IMR-90 (cell line): Measurements from ENCODE around the gene DNM3. TPM values are rescaled to one million over a fixed set of nuclear protein-coding genes. Genes with fewer than 3 reads are reported as not detected.

Source experiments
- ATAC-seq: fragments of 200-7000 bp; cut with Tn5 transposase; 2 replicates; pipeline ENCODE4 v1.9.1; 2020; ENCODE audit warnings: low read depth, mild to moderate bottlenecking, moderate library complexity
- BruUV-seq: library from RNA; stranded (reverse); fragments of 400-500 nt; replicated peaks from 2 replicates; lab custom pipeline; 2021; lab: Mats Ljungman, UMichigan
- CTCF ChIA-PET: fragments of 300-600 bp; formaldehyde crosslinking; extraction: SDS; loops from one replicate; lab custom pipeline; 2021; ENCODE audit warnings: antibody characterized with exemption; lab: Yijun Ruan, JAX
- POLR2A ChIA-PET: fragments of 300-600 bp; sonication (Branson Sonifier 250); formaldehyde crosslinking; loops from one replicate; lab custom pipeline; 2022; ENCODE audit warnings: antibody characterized with exemption; ENCODE audit not compliant: unreplicated experiment; lab: Charles Lee
- DNase-seq: peaks from one replicate; pipeline ENCODE4 v3.0.0; 2013
- H2AFZ ChIP-seq: replicated peaks from 2 replicates; pipeline ENCODE3; 2013; ENCODE audit warnings: low read length, mild to moderate bottlenecking; ENCODE audit not compliant: poor library complexity
- H2AK5ac ChIP-seq: 2 replicates; pipeline ENCODE4 v1.6.1; 2013; ENCODE audit warnings: low read depth, low read length, inconsistent platforms
- H2AK9ac ChIP-seq: replicated peaks from 2 replicates; pipeline ENCODE3; 2013; ENCODE audit warnings: mild to moderate bottlenecking, low read depth, low read length, moderate library complexity; ENCODE audit not compliant: poor library complexity
- H2BK120ac ChIP-seq: 2 replicates; pipeline ENCODE4 v1.6.1; 2013; ENCODE audit warnings: low read depth, low read length, inconsistent platforms
- H2BK15ac ChIP-seq: 3 replicates; pipeline ENCODE4 v1.6.1; 2013; ENCODE audit warnings: low read depth, low read length, inconsistent platforms
- H2BK20ac ChIP-seq: 2 replicates; pipeline ENCODE4 v1.6.1; 2013; ENCODE audit warnings: low read depth, mild to moderate bottlenecking, inconsistent platforms, low read length, moderate library complexity
- H2BK5ac ChIP-seq: 2 replicates; pipeline ENCODE4 v1.6.1; 2013; ENCODE audit warnings: mild to moderate bottlenecking, low read depth, low read length, inconsistent platforms; ENCODE audit not compliant: poor library complexity, severe bottlenecking
- H3K14ac ChIP-seq: replicated peaks from 2 replicates; pipeline ENCODE4 v1.6.1; 2013; ENCODE audit warnings: low read depth, low read length, inconsistent platforms
- H3K18ac ChIP-seq: 2 replicates; pipeline ENCODE4 v1.6.1; 2013; ENCODE audit warnings: low read depth, low read length, control low read depth
- H3K23ac ChIP-seq: 2 replicates; pipeline ENCODE4 v1.6.1; 2013; ENCODE audit warnings: low read depth, low read length, inconsistent platforms
- H3K27ac ChIP-seq: 2 replicates; pipeline ENCODE4 v1.5.1; 2013; ENCODE audit warnings: mild to moderate bottlenecking, control low read depth, low read length; ENCODE audit not compliant: insufficient read depth
- H3K27me3 ChIP-seq: 2 replicates; pipeline ENCODE4 v1.6.1; 2013; ENCODE audit warnings: low read length; ENCODE audit not compliant: control insufficient read depth, insufficient read depth
- H3K36me3 ChIP-seq: 2 replicates; pipeline ENCODE4 v1.6.1; 2013; ENCODE audit warnings: low read length, mixed read lengths; ENCODE audit not compliant: control insufficient read depth, insufficient read depth
- H3K4ac ChIP-seq: 2 replicates; pipeline ENCODE4 v1.6.1; 2013; ENCODE audit warnings: low read depth, low read length, inconsistent platforms
- H3K4me1 ChIP-seq: 2 replicates; pipeline ENCODE4 v1.6.1; 2013; ENCODE audit warnings: low read length, mixed read lengths; ENCODE audit not compliant: control insufficient read depth, insufficient read depth
- H3K4me2 ChIP-seq: 2 replicates; pipeline ENCODE4 v1.6.1; 2013; ENCODE audit warnings: low read depth, mild to moderate bottlenecking, control low read depth, low read length, moderate library complexity
- H3K4me3 ChIP-seq: 2 replicates; pipeline ENCODE4 v1.5.1; 2013; ENCODE audit warnings: low read depth, mild to moderate bottlenecking, control low read depth, low read length, moderate library complexity; ENCODE audit not compliant: insufficient read depth
- H3K56ac ChIP-seq: 2 replicates; pipeline ENCODE4 v1.6.1; 2013; ENCODE audit warnings: low read length, inconsistent platforms; ENCODE audit not compliant: insufficient read depth; ENCODE audit errors: extremely low read depth
- H3K79me1 ChIP-seq, 2 experiments: 2 replicates each; pipeline ENCODE4 v1.6.1; 2013; ENCODE audit warnings: low read length in 2 of 2, inconsistent platforms in 1 of 2, low read depth in 1 of 2
- H3K9ac ChIP-seq: 2 replicates; pipeline ENCODE4 v1.6.1; 2013; ENCODE audit warnings: low read depth, low read length, control low read depth
- H3K9me1 ChIP-seq: 2 replicates; pipeline ENCODE4 v1.6.1; 2013; ENCODE audit warnings: low read length, inconsistent platforms; ENCODE audit not compliant: insufficient read depth
- H3K9me3 ChIP-seq: 2 replicates; pipeline ENCODE4 v1.6.1; 2013; ENCODE audit warnings: low read length; ENCODE audit not compliant: control insufficient read depth, insufficient read depth
- H4K20me1 ChIP-seq: 2 replicates; pipeline ENCODE4 v1.6.1; 2013; ENCODE audit warnings: low read length, inconsistent platforms; ENCODE audit not compliant: insufficient read depth
- H4K5ac ChIP-seq: 2 replicates; pipeline ENCODE4 v1.6.1; 2013; ENCODE audit warnings: mild to moderate bottlenecking, low read depth, low read length, control low read depth
- H4K8ac ChIP-seq, 2 experiments: 2 replicates each; pipeline ENCODE4 v1.6.1; 2013; ENCODE audit warnings: low read depth in 2 of 2, low read length in 2 of 2, control low read depth in 1 of 2, inconsistent platforms in 1 of 2
- H4K91ac ChIP-seq: 2 replicates; pipeline ENCODE4 v1.6.1; 2013; ENCODE audit warnings: low read depth, low read length, inconsistent platforms; ENCODE audit not compliant: insufficient read depth
- BHLHE40 ChIP-seq: fragments of 150-350 bp; IDR thresholded peaks from 2 replicates; pipeline ENCODE4 v1.6.1; 2016; ENCODE audit warnings: mild to moderate bottlenecking, low read depth, low read length
- CEBPB ChIP-seq: IDR thresholded peaks from 2 replicates; pipeline ENCODE4 v1.6.1; 2012; ENCODE audit warnings: low read depth, low read length, improper control_type of control experiment
- CHD1 ChIP-seq: IDR thresholded peaks from 2 replicates; pipeline ENCODE4 v1.6.1; 2012; ENCODE audit warnings: low read depth, low read length, improper control_type of control experiment
- FOS ChIP-seq: fragments of 150-350 bp; IDR thresholded peaks from 2 replicates; pipeline ENCODE4 v1.6.1; 2016; ENCODE audit warnings: low read depth, low read length
- MAFK ChIP-seq: IDR thresholded peaks from 2 replicates; pipeline ENCODE4 v1.6.1; 2012; ENCODE audit warnings: low read depth, low read length, improper control_type of control experiment
- MAZ ChIP-seq: IDR thresholded peaks from 2 replicates; pipeline ENCODE4 v1.6.1; 2012; ENCODE audit warnings: low read depth, mild to moderate bottlenecking, low read length, improper control_type of control experiment, moderate library complexity, borderline replicate concordance
- MXI1 ChIP-seq: IDR thresholded peaks from 2 replicates; pipeline ENCODE4 v1.6.1; 2012; ENCODE audit warnings: low read depth, mild to moderate bottlenecking, low read length, moderate library complexity, borderline replicate concordance
- NFE2L2 ChIP-seq: fragments of 150-350 bp; IDR thresholded peaks from 2 replicates; pipeline ENCODE4 v1.6.1; 2016; ENCODE audit warnings: low read depth, mild to moderate bottlenecking, low read length
- POLR2A ChIP-seq: IDR thresholded peaks from 2 replicates; pipeline ENCODE4 v1.6.1; 2012; ENCODE audit warnings: mild to moderate bottlenecking, low read depth, low read length
- RAD21 ChIP-seq: IDR thresholded peaks from 2 replicates; pipeline ENCODE4 v1.6.1; 2012; ENCODE audit warnings: low read length, improper control_type of control experiment
- RCOR1 ChIP-seq: IDR thresholded peaks from 2 replicates; pipeline ENCODE4 v1.6.1; 2012; ENCODE audit warnings: mild to moderate bottlenecking, low read length, improper control_type of control experiment; ENCODE audit not compliant: insufficient replicate concordance
- RFX5 ChIP-seq: IDR thresholded peaks from 2 replicates; pipeline ENCODE4 v1.8.0; 2012; ENCODE audit warnings: low read depth, mild to moderate bottlenecking, low read length, moderate library complexity
- SMC3 ChIP-seq: fragments of 150-350 bp; IDR thresholded peaks from 2 replicates; pipeline ENCODE4 v1.6.1; 2016; ENCODE audit warnings: low read depth, mild to moderate bottlenecking, antibody characterized with exemption, low read length, moderate library complexity
- USF2 ChIP-seq: fragments of 150-350 bp; IDR thresholded peaks from 2 replicates; pipeline ENCODE4 v1.6.1; 2017; ENCODE audit warnings: mild to moderate bottlenecking, antibody characterized with exemption, low read length, low read depth
- WGBS, 2 experiments: methylation state at CpG; one replicate each; pipeline versions ENCODE4 v1.1.5 to v1.1.7; 2013; ENCODE audit warnings: missing lambda C conversion rate in 2 of 2; ENCODE audit not compliant: insufficient read length in 1 of 2; ENCODE audit errors: extremely low coverage in 2 of 2; 5-methylcytosine and 5-hydroxymethylcytosine counted together
- dilution Hi-C: fragments of 300-500 bp; cut with HindIII; formaldehyde crosslinking; loops from one replicate; pipeline ENCODE4 v1.14.3; 2018; ENCODE audit warnings: low sequenced_read_pairs; ENCODE audit not compliant: unreplicated experiment
- in situ Hi-C: fragments of 300-500 bp; cut with MboI; formaldehyde crosslinking; loops from 3 replicates; pipeline ENCODE4 v1.14.3; 2019; ENCODE audit warnings: low sequenced_read_pairs, inconsistent platforms, mixed read lengths
- intact Hi-C: fragments of 100-400 bp; cut with micrococcal nuclease; formaldehyde crosslinking; loops from 2 replicates; pipeline ENCODE4 v1.10.0; 2022
- polyA plus RNA-seq, 3 experiments: library from polyadenylated mRNA; depleted of rRNA; stranded (reverse); fragments of >200 nt; gene quantifications; 2 replicates each; pipeline ENCODE4 v1.2.3, GENCODE V29; 2012; ENCODE audit warnings: low replicate concordance in 1 of 3
- total RNA-seq: library from RNA; depleted of rRNA; stranded (reverse); fragments of >200 nt; gene quantifications from 2 replicates; pipeline ENCODE4 v1.2.3, GENCODE V29; 2012
- TF ChIP-seq, protein P1 (sequence below): fragments of 150-350 bp; IDR thresholded peaks from 2 replicates; pipeline ENCODE4 v1.6.1; 2016; ENCODE audit warnings: low read depth, mild to moderate bottlenecking, low read length, moderate library complexity, borderline replicate concordance
- TF ChIP-seq, protein P2 (sequence below): conservative IDR thresholded peaks from 2 replicates; pipeline ENCODE4 v1.5.1; 2012; ENCODE audit warnings: mild to moderate bottlenecking, low read depth, low read length, improper control_type of control experiment

DNM3 gene
- total and polyA plus RNA-seq, 2 of the 4 experiments (the other 2 are of a cell fraction): 0.36 TPM

DNA sequence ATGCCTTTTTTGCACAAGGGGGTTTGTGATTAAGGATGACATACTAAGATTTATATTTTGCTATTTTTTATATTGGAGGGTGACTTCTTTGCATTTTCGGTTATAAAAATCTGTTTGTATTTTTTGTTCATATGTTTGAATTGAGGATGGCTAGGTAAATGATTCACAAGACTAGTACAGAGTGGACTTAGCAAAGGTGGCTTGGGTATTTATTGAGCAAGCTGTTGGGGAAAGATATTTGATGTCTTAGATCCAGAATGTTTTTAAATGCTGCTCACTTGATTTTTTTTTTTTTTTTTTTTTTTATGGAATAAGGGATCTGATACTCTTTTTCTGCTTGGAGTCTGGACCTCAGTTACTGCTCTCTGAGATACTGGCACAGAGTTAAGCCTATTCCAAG lies 100.6 kb downstream of the DNM3 start:
- Histone ChIP-seq H2AK5ac (no peak overlapping the region), H2BK20ac (no peak overlapping the region), H3K4ac (no peak overlapping the region), H3K9ac (no peak overlapping the region), H3K27ac (no peak overlapping the region), H3K4me2 (no peak overlapping the region), H2AFZ (no peak overlapping the region), H3K9me1 (no peaks in the 10 kb centered on the region), H3K79me1 (no peaks in the 10 kb centered on the region), H2AK9ac (no peak overlapping the region), H3K9me3 (no peaks in the 10 kb centered on the region), H3K36me3 (no peaks in the 10 kb centered on the region), H2BK5ac (no peak overlapping the region), H3K56ac (no peak overlapping the region), H3K23ac (no peak overlapping the region), H3K27me3 (peaks cover 3% of the 10 kb centered on the region), H3K14ac (no peak overlapping the region), H3K18ac (no peak overlapping the region), H3K4me1 (no peaks in the 10 kb centered on the region), H4K8ac (no peak overlapping the region), H2BK120ac (no peak overlapping the region), H2BK15ac (no peak overlapping the region), H4K91ac (no peak overlapping the region), H3K4me3 (no peak overlapping the region), H4K20me1 (no peaks in the 10 kb centered on the region), H4K5ac (no peak overlapping the region)
- dilution Hi-C loops: no loop called here
- in situ Hi-C loops: no loop called here
- no peak for ATAC-seq
- TF ChIP-seq CHD1: no peak
- no peak for TF ChIP-seq USF2
- TF ChIP-seq, protein P1, sequence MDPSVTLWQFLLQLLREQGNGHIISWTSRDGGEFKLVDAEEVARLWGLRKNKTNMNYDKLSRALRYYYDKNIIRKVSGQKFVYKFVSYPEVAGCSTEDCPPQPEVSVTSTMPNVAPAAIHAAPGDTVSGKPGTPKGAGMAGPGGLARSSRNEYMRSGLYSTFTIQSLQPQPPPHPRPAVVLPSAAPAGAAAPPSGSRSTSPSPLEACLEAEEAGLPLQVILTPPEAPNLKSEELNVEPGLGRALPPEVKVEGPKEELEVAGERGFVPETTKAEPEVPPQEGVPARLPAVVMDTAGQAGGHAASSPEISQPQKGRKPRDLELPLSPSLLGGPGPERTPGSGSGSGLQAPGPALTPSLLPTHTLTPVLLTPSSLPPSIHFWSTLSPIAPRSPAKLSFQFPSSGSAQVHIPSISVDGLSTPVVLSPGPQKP: no peak
- TF ChIP-seq, protein P2, sequence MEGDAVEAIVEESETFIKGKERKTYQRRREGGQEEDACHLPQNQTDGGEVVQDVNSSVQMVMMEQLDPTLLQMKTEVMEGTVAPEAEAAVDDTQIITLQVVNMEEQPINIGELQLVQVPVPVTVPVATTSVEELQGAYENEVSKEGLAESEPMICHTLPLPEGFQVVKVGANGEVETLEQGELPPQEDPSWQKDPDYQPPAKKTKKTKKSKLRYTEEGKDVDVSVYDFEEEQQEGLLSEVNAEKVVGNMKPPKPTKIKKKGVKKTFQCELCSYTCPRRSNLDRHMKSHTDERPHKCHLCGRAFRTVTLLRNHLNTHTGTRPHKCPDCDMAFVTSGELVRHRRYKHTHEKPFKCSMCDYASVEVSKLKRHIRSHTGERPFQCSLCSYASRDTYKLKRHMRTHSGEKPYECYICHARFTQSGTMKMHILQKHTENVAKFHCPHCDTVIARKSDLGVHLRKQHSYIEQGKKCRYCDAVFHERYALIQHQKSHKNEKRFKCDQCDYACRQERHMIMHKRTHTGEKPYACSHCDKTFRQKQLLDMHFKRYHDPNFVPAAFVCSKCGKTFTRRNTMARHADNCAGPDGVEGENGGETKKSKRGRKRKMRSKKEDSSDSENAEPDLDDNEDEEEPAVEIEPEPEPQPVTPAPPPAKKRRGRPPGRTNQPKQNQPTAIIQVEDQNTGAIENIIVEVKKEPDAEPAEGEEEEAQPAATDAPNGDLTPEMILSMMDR: no peak
- TF ChIP-seq MXI1: no peak
- TF ChIP-seq RAD21: no peak
- no peak for TF ChIP-seq FOS
- no peak for TF ChIP-seq MAZ
- TF ChIP-seq CEBPB: no peak
- no peak for TF ChIP-seq SMC3
- TF ChIP-seq BHLHE40: no peak
- no peak for TF ChIP-seq RFX5
- no peak for TF ChIP-seq POLR2A
- TF ChIP-seq RCOR1: no peak
- TF ChIP-seq NFE2L2: no peak
- no peak for TF ChIP-seq MAFK
- no peak for DNase-seq
- ChIA-PET POLR2A (no interaction called here), CTCF (interaction anchor here (1.3 kb wide), 1 partner anchor 12 kb away, joined by 3 read pairs; no protein-coding TSS in a partner anchor)
- WGBS, 2 experiments: no CpG with 5 or more reads among the region's 1 CpG
- BruUV-seq: no TSS peak
- intact Hi-C loops: no loop called here
